HepG2 (cell line): ENCODE data around the gene TBC1D20. TPM values are rescaled to one million over a fixed set of nuclear protein-coding genes. Genes with fewer than 3 reads are reported as not detected.

Experiments used
- CREBL2 ChIP-seq: sonication (generic); formaldehyde crosslinking; IDR thresholded peaks from 2 replicates; pipeline ENCODE4 v1.8.1; 2023; ENCODE audit warnings: missing genetic modification reagents, mild to moderate bottlenecking, borderline replicate concordance
- ETV6 ChIP-seq: sonication (generic); formaldehyde crosslinking; conservative IDR thresholded peaks from 2 replicates; pipeline ENCODE4 v1.4.0; 2020; ENCODE audit warnings: missing genetic modification reagents
- FOXA1 ChIP-seq, 2 experiments: fragments of 450-650 bp in 1 of 2; sonication (generic) in 1 of 2; formaldehyde crosslinking in 1 of 2; IDR thresholded peaks; 2 replicates each; pipeline versions ENCODE4 v1.4.0 to v1.6.1; 2016 to 2020; ENCODE audit warnings: missing genetic modification reagents in 1 of 2
- HNF4A ChIP-seq: sonication (generic); formaldehyde crosslinking; IDR thresholded peaks from 2 replicates; pipeline ENCODE4 v1.4.0; 2020; ENCODE audit warnings: missing genetic modification reagents
- KLF12 ChIP-seq: sonication (generic); formaldehyde crosslinking; IDR thresholded peaks from 2 replicates; pipeline ENCODE4 v1.4.0; 2020; ENCODE audit warnings: missing genetic modification reagents, borderline replicate concordance
- KLF9 ChIP-seq: IDR thresholded peaks from 2 replicates; pipeline ENCODE4 v1.6.1; 2016; ENCODE audit warnings: low read depth
- MIER2 ChIP-seq: IDR thresholded peaks from 2 replicates; pipeline ENCODE4 v1.6.1; 2016; ENCODE audit warnings: missing biosample characterization, missing genetic modification reagents
- MIER3 ChIP-seq: IDR thresholded peaks from 2 replicates; pipeline ENCODE4 v1.6.1; 2016; ENCODE audit warnings: missing compliant biosample characterization, borderline replicate concordance
- NFATC3 ChIP-seq: sonication (generic); formaldehyde crosslinking; IDR thresholded peaks from 2 replicates; pipeline ENCODE4 v1.5.1; 2020; ENCODE audit warnings: mild to moderate bottlenecking, missing genetic modification reagents
- POGK ChIP-seq: sonication (generic); formaldehyde crosslinking; conservative IDR thresholded peaks from 2 replicates; pipeline ENCODE4 v1.8.0; 2022; ENCODE audit warnings: mild to moderate bottlenecking, moderate library complexity, missing genetic modification reagents
- SP1 ChIP-seq, 2 experiments: fragments of 450-650 bp in 1 of 2; sonication (generic) in 1 of 2; formaldehyde crosslinking in 1 of 2; IDR thresholded peaks; 2 replicates each; pipeline versions ENCODE4 v1.4.0 to v1.6.1; 2016 to 2020; ENCODE audit warnings: missing genetic modification reagents in 1 of 2
- SP140L ChIP-seq: sonication (generic); formaldehyde crosslinking; IDR thresholded peaks from 2 replicates; pipeline ENCODE4 v1.4.0; 2020; ENCODE audit warnings: missing genetic modification reagents, borderline replicate concordance
- SPEN ChIP-seq: sonication (generic); formaldehyde crosslinking; IDR thresholded peaks from 2 replicates; pipeline ENCODE4 v1.5.1; 2020; ENCODE audit warnings: low read depth, mild to moderate bottlenecking, missing genetic modification reagents
- STAT5B ChIP-seq: sonication (generic); formaldehyde crosslinking; IDR thresholded peaks from 2 replicates; pipeline ENCODE4 v1.4.0; 2020; ENCODE audit warnings: missing genetic modification reagents
- STAT6 ChIP-seq: sonication (generic); formaldehyde crosslinking; IDR thresholded peaks from 2 replicates; pipeline ENCODE4 v1.4.0; 2020; ENCODE audit warnings: missing genetic modification reagents, mild to moderate bottlenecking, borderline replicate concordance
- ZBTB39 ChIP-seq: sonication (generic); formaldehyde crosslinking; IDR thresholded peaks from 2 replicates; pipeline ENCODE4 v1.5.0; 2020; ENCODE audit warnings: missing genetic modification reagents
- ZNF235 ChIP-seq: sonication (generic); formaldehyde crosslinking; IDR thresholded peaks from 2 replicates; pipeline ENCODE4 v1.8.1; 2023; ENCODE audit warnings: mild to moderate bottlenecking, missing genetic modification reagents, borderline replicate concordance
- ZNF282 ChIP-seq: fragments of 450-650 bp; IDR thresholded peaks from 2 replicates; pipeline ENCODE4 v1.6.1; 2018; ENCODE audit not compliant: partially characterized antibody
- ZNF414 ChIP-seq: sonication (generic); formaldehyde crosslinking; IDR thresholded peaks from 2 replicates; pipeline ENCODE4 v1.5.0; 2020; ENCODE audit warnings: missing genetic modification reagents
- ZNF777 ChIP-seq: sonication (generic); formaldehyde crosslinking; IDR thresholded peaks from 2 replicates; pipeline ENCODE4 v1.4.0; 2020; ENCODE audit warnings: missing genetic modification reagents
- ZNF800 ChIP-seq: sonication (generic); formaldehyde crosslinking; IDR thresholded peaks from 2 replicates; pipeline ENCODE4 v1.4.0; 2020; ENCODE audit warnings: missing genetic modification reagents
- polyA plus RNA-seq, 8 experiments: library from polyadenylated mRNA; depleted of rRNA in 3 of 8; stranded (reverse) in 7 of 8; unstranded in 1 of 8; fragments of >200 nt; fragmentation: Illumina TruSeq in 4 of 8; extraction: Trizol in 4 of 8; gene quantifications; 2 replicates each; pipeline versions ENCODE4 v1.2.1 to v1.2.3, GENCODE V29; 2011 to 2016; ENCODE audit warnings: low read depth in 4 of 8, missing spikeins in 1 of 8, mixed read lengths in 1 of 8; ENCODE audit not compliant: insufficient read depth in 1 of 8
- total RNA-seq, 5 experiments: library from RNA; depleted of rRNA; stranded (reverse); fragments of >200 nt; fragmentation: Illumina TruSeq; extraction: Trizol; gene quantifications; 2 replicates each; pipeline ENCODE4 v1.2.3, GENCODE V29; 2016; ENCODE audit warnings: low read depth in 1 of 5

TBC1D20 gene
- total and polyA plus RNA-seq, 2 of the 13 experiments (the other 11 are each of a cell fraction or from before 2014, with no cell fraction given): 36.6 to 47.1 TPM

- TF ChIP-seq FOXA1 (IDR thresholded peaks at IDR 0.05) (no peak), FOXA1 (CRISPR knock-in tag; IDR thresholded peaks at IDR 0.05) (0 out of 2 replicates have a peak, but pooled peaks have one; percentile 9), STAT5B (CRISPR knock-in tag) (0 out of 2 replicates have a peak, but pooled peaks have one; percentile 22), MIER3 (CRISPR knock-in tag) (peak; percentile 55; the same call in 1 of the 2 replicates), SP1 (IDR thresholded peaks at IDR 0.05) (no peak), SP1 (CRISPR knock-in tag; IDR thresholded peaks at IDR 0.05) (no peak), STAT6 (no peak), ZBTB39 (CRISPR knock-in tag) (no peak), MIER2 (CRISPR knock-in tag) (peak; percentile 29; the same call in 1 of the 2 replicates), KLF12 (CRISPR knock-in tag) (no peak), KLF9 (CRISPR knock-in tag) (0 out of 2 replicates have a peak, but pooled peaks have one; percentile 53), ETV6 (CRISPR knock-in tag) (no peak), ZNF777 (CRISPR knock-in tag) (no peak), POGK (CRISPR knock-in tag) (no peak), NFATC3 (CRISPR knock-in tag) (no peak), ZNF235 (CRISPR knock-in tag) (no peak), SP140L (CRISPR knock-in tag) (no peak), ZNF282 (no peak), HNF4A (CRISPR knock-in tag) (no peak), ZNF800 (no peak), ZNF414 (CRISPR knock-in tag) (no peak; the same call in 1 of the 2 replicates), CREBL2 (CRISPR knock-in tag) (no peak; the same call in 1 of the 2 replicates), SPEN (CRISPR knock-in tag) (no peak)
These were observed 16.7 kb upstream of the TBC1D20 start (continued) for GRCh38 chr20:478949-479429.
